Ectodermal cell (in vitro differentiated cells): Measurements from ENCODE around the gene HEPACAM.

Experiments
- H3K27ac ChIP-seq: 2 replicates; pipeline ENCODE4 v1.7.0; 2013; ENCODE audit warnings: mild to moderate bottlenecking, low read depth, low read length; ENCODE audit not compliant: insufficient read depth, poor library complexity, severe bottlenecking
- H3K27me3 ChIP-seq: 2 replicates; pipeline ENCODE4 v1.7.0; 2013; ENCODE audit warnings: mild to moderate bottlenecking, low read length; ENCODE audit not compliant: insufficient read depth, control insufficient read depth, poor library complexity, severe bottlenecking
- H3K36me3 ChIP-seq: one replicate; pipeline ENCODE4 v1.7.0; 2013; ENCODE audit warnings: low read length; ENCODE audit not compliant: control insufficient read depth, insufficient read depth
- H3K4me1 ChIP-seq: one replicate; pipeline ENCODE4 v1.7.0; 2013; ENCODE audit warnings: low read length; ENCODE audit not compliant: control insufficient read depth, insufficient read depth
- H3K4me3 ChIP-seq: 2 replicates; pipeline ENCODE4 v1.7.0; 2013; ENCODE audit warnings: low read depth, low read length, control low read depth; ENCODE audit not compliant: insufficient read depth
- H3K9me3 ChIP-seq: 2 replicates; pipeline ENCODE4 v1.7.0; 2013; ENCODE audit warnings: mild to moderate bottlenecking, low read length, moderate library complexity; ENCODE audit not compliant: control insufficient read depth
- whole genome bisulfite sequencing, 2 experiments: methylation state at CpG; one replicate each; pipeline ENCODE4 v1.1.7; 2013; ENCODE audit warnings: missing lambda C conversion rate in 2 of 2; 5-methylcytosine and 5-hydroxymethylcytosine counted together

The HEPACAM gene

DNA sequence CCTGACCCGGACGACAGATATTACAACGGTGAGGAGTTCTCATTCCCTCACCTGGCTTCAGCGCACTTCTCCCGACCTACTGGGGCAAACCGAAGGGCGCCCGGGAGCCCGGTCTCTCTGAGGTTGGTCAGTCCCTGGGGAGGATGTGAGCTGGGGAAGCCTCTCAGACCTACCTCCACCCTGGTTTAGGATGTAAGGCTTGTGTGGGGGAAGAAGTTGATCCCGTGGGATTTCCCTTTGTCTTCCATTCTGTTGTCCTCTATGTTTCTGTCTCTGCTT is 58.3 kb downstream of the HEPACAM start:
- Histone ChIP-seq H3K27me3 (peaks cover 36% of the 10 kb centered on the region), H3K4me1 (peaks cover 11% of the 10 kb centered on the region), H3K36me3 (no peaks in the 10 kb centered on the region), H3K27ac (no peak overlapping the region), H3K4me3 (no peak overlapping the region), H3K9me3 (no peaks in the 10 kb centered on the region)
- WGBS, 2 experiments: 91% methylated on average over 10 of the region's 10 CpGs

DNA sequence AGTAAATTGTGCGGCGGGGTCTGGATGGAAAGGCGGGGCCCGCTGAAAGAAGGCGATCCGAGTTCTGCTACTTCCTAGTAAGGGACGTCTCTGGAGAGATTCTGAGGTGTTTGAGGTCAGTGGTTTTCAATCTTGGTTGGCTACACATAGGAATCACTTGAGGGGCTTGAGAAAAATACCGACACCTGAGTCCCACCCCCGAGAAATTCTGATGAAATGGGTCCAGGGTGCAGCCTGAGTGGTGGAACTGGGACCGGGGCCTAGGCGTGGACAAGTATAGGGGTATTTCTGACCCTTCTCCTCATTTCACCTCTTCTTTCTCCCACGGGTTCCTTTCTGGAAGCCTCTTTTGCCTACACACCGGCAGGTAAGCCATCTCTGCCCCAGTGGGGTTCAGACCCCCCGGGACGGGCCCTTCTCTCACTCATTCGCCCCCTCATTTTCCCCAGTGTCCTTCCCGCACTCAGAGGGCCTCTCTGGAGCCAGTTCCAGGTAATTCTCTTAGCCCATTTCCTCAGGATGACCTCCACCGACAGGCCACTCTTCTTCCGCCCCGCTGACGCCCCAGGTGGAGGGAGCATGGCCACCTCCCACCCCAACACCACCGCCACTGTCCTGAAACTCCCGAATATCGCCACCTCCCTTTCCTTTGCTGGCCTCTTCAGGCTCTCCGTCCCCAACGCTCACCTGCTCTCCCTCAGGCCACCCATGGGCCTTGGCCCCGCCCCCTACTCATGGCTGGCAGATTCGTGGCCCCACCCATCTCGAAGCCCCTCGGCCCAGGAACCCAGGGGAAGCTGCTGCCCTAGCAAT is 58.8 kb downstream of the HEPACAM start:
- Histone ChIP-seq H3K27me3 (peaks cover 41% of the 10 kb centered on the region), H3K36me3 (no peaks in the 10 kb centered on the region), H3K4me1 (peaks cover 6% of the 10 kb centered on the region), H3K9me3 (no peaks in the 10 kb centered on the region), H3K27ac (peak overlapping the region; percentile 87), H3K4me3 (peak overlapping the region; percentile 73)
- WGBS, 2 experiments: 64 to 65% methylated on average over 30 of the region's 30 CpGs

DNA sequence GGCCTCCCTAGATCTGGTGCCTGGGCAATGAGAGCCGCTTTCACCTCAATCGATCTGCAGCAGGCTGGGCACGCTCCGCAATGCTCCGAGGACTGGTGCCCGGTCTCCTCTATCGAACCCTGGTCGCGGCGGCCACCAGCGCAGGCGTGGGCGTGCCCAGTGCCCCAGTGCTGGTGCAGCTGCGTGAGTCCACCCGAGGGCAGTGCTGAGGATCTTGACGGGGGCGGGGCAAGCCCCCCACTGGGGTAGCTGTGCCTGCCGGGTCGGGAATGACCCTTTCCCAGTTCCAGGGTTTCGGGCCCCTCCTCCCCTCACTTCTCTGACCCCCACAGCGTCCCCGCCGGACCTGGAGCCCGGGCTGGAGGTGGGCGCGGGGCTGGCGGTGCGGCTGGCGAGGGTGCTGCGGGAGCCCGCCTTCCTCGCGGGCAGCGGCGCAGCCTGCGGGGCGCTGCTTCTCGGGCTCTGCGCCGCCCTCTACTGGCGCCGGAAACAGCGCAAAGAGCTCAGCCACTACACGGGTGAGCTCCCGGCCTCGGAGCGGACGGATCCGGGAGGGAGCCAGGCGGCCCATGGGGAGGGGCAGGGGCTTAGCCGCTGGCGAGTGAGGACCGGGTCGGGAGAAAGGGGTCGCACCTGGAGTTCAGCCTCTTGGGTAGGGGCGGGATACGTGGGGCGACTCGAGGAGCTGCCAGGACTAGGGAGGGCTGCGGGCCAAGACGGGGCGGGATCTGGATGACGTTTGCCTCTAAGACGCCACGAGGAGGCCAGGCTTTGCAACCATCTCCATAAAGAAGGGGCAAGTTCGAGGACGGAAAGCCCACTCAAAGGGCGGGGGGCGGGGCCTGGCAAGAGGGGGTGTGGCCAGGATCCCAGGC is 59.7 kb downstream of the HEPACAM start:
- H3K36me3 ChIP-seq: no peaks in the 10 kb centered on the region
- WGBS, 2 experiments: 1% methylated on average over 69 of the region's 69 CpGs
- peaks cover 50% of the 10 kb centered on the region for H3K27me3 ChIP-seq
- H3K27ac ChIP-seq: peak overlapping the region; percentile 87
- peak overlapping the region; percentile 73 for H3K4me3 ChIP-seq
- peaks cover 5% of the 10 kb centered on the region for H3K4me1 ChIP-seq
- H3K9me3 ChIP-seq: no peaks in the 10 kb centered on the region

DNA sequence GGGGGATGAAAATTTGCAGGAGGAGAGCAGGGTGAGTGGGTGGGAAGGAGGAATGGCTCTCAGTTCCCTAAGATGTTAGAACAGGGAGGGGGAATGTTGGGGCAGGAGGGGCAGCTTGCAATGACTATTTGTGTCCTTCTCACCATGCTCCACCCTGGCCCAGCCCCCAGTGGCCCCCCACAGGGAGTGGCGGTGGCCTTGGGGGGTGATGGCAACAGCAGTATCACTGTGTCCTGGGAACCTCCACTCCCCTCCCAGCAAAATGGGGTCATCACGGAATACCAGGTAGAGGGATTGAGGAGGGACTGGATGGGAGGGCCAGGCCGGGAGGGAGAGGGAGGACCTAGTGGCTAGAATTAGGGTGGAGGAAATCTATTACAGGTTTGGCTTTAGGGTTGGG is 60.4 kb downstream of the HEPACAM start:
- 48 to 56% methylated on average over 3 of the region's 3 CpGs for WGBS, 2 experiments
- peak overlapping the region; percentile 73 for H3K4me3 ChIP-seq
- peaks cover 5% of the 10 kb centered on the region for H3K4me1 ChIP-seq
- no peaks in the 10 kb centered on the region for H3K9me3 ChIP-seq
- no peak overlapping the region for H3K27ac ChIP-seq
- H3K27me3 ChIP-seq: peaks cover 58% of the 10 kb centered on the region
- no peaks in the 10 kb centered on the region for H3K36me3 ChIP-seq

DNA sequence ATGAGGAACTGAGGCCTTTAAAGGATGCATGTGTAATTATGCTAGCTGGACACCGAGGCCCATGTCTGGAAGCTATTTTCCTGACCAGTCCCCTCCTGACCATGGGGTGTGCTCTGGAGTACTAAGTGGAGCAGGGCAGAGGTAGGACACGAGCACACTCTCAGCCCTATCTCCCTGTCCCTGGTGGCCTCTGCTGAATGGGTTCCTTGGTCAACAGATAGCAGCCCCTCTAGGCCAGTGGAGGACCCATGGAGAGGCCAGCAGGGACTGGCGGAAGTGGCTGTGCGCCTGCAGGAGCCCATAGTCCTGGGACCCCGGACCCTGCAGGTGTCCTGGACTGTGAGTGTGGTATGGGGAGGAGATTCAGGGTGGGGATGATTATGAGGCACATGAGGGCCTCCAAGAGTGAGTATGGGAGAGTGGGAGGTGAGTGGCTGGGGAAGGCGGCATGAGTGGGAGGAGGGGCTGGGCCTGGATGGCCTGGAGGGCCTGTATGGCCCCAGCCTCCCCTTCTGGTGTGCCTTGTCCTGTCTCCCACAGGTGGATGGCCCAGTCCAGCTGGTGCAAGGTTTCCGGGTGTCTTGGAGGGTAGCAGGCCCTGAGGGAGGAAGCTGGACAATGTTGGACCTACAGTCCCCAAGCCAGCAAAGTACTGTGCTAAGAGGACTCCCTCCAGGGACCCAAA is 61.1 kb downstream of the HEPACAM start:
- peaks cover 5% of the 10 kb centered on the region for H3K4me1 ChIP-seq
- 93 to 95% methylated on average over 7 of the region's 7 CpGs for WGBS, 2 experiments
- no peaks in the 10 kb centered on the region for H3K9me3 ChIP-seq
- H3K36me3 ChIP-seq: no peaks in the 10 kb centered on the region
- no peak overlapping the region for H3K27ac ChIP-seq
- H3K4me3 ChIP-seq: no peak overlapping the region
- peaks cover 64% of the 10 kb centered on the region for H3K27me3 ChIP-seq

- H3K9me3 ChIP-seq: no peaks in the 10 kb centered on the region
- H3K27ac ChIP-seq: no peak overlapping the region
- H3K4me1 ChIP-seq: peaks cover 5% of the 10 kb centered on the region
- H3K36me3 ChIP-seq: no peaks in the 10 kb centered on the region
- no peak overlapping the region for H3K4me3 ChIP-seq
- H3K27me3 ChIP-seq: peaks cover 72% of the 10 kb centered on the region
- WGBS, 2 experiments: 90 to 94% methylated on average over 8 of the region's 8 CpGs
Measured at GRCh38 chr11:124873951-124874350, 61.9 kb downstream of the HEPACAM start.

- Histone ChIP-seq H3K9me3 (no peaks in the 10 kb centered on the region), H3K27me3 (peaks cover 84% of the 10 kb centered on the region), H3K4me1 (peaks cover 11% of the 10 kb centered on the region), H3K4me3 (no peak overlapping the region), H3K27ac (no peak overlapping the region), H3K36me3 (no peaks in the 10 kb centered on the region)
- whole genome bisulfite sequencing, 2 experiments: 39 to 40% methylated on average over 9 of the region's 9 CpGs
Measured at GRCh38 chr11:124872741-124873140, 63.1 kb downstream of the HEPACAM start.

DNA sequence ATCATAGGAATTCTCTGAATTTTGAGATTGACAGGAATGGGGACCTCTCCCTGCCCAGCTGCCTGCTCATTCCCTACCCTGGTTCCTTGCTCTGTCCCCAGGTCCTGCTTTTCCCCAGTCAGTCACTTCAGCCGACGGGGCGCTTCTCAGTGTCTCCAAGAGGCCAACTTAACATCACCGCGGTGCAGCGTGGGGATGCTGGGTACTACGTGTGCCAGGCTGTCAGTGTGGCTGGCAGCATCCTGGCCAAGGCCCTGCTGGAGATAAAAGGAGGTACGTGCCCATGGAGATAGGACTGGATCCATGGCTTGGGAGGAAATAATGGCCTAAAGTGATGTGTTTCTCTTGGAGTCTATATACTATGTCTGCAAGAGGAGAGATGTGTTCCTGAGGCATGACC is 63.6 kb downstream of the HEPACAM start:
- Histone ChIP-seq H3K27ac (no peak overlapping the region), H3K4me1 (peaks cover 11% of the 10 kb centered on the region), H3K27me3 (peaks cover 89% of the 10 kb centered on the region), H3K9me3 (no peaks in the 10 kb centered on the region), H3K36me3 (no peaks in the 10 kb centered on the region), H3K4me3 (no peak overlapping the region)
- WGBS, 2 experiments: 78 to 83% methylated on average over 8 of the region's 8 CpGs

DNA sequence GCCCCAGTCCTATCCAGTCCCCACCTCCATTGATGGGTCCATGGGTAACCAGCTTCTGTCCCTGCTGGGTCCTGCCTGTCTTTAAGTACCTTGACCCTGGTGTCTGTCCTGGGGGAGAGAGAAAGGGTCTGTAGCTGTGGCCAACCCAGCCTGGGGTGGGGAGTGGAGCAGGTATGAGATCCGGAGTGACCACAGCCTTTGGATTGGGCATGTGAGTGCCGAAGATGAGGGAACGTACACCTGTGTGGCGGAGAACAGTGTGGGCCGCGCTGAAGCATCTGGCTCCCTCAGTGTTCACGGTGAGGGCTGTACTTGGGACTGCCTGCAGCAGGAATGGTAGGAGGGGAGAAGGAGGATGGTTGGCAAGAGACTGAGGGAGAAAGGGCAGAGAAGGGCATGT is 65.4 kb downstream of the HEPACAM start:
- WGBS, 2 experiments: 81 to 82% methylated on average over 7 of the region's 7 CpGs
- H3K4me3 ChIP-seq: no peak overlapping the region
- H3K4me1 ChIP-seq: peaks cover 15% of the 10 kb centered on the region
- H3K27ac ChIP-seq: no peak overlapping the region
- H3K36me3 ChIP-seq: no peaks in the 10 kb centered on the region
- H3K27me3 ChIP-seq: peaks cover 100% of the 10 kb centered on the region
- no peaks in the 10 kb centered on the region for H3K9me3 ChIP-seq

- H3K9me3 ChIP-seq: no peaks in the 10 kb centered on the region
- 89 to 90% methylated on average over 14 of the region's 14 CpGs for WGBS, 2 experiments
- peaks cover 100% of the 10 kb centered on the region for H3K27me3 ChIP-seq
- peaks cover 20% of the 10 kb centered on the region for H3K4me1 ChIP-seq
- no peak overlapping the region for H3K4me3 ChIP-seq
- H3K36me3 ChIP-seq: no peaks in the 10 kb centered on the region
- no peak overlapping the region for H3K27ac ChIP-seq
Measured at GRCh38 chr11:124869856-124870387, 65.9 kb downstream of the HEPACAM start.
